OCI-LY1 (cell line): ENCODE results near the gene PDE2A.

Source experiments
- H2AFZ ChIP-seq: fragments of 200-600 bp; sonication (generic), shearing (Covaris generic); 2 replicates; pipeline ENCODE4 v1.6.0; 2014; ENCODE audit warnings: antibody characterized with exemption, mild to moderate bottlenecking, low read length
- H3F3A ChIP-seq: fragments of 200-600 bp; sonication (generic), shearing (Covaris generic); 2 replicates; pipeline ENCODE4 v1.6.0; 2014; ENCODE audit warnings: mild to moderate bottlenecking, antibody characterized with exemption, low read length, moderate library complexity; ENCODE audit not compliant: insufficient read depth
- H3K27ac ChIP-seq: fragments of 200-600 bp; sonication (generic); 2 replicates; pipeline ENCODE4 v1.5.1; 2014; ENCODE audit warnings: low read length, mixed run types, mild to moderate bottlenecking, low read depth; ENCODE audit not compliant: poor library complexity, severe bottlenecking
- H3K27me3 ChIP-seq: fragments of 200-600 bp; sonication (generic); 2 replicates; pipeline ENCODE4 v1.6.0; 2014; ENCODE audit warnings: antibody characterized with exemption, mild to moderate bottlenecking, low read length, moderate library complexity; ENCODE audit not compliant: insufficient read depth
- H3K36me3 ChIP-seq: fragments of 200-600 bp; sonication (generic); 2 replicates; pipeline ENCODE4 v1.6.1; 2014; ENCODE audit warnings: mild to moderate bottlenecking, antibody characterized with exemption, low read length, moderate library complexity, mixed read lengths; ENCODE audit not compliant: insufficient read depth
- H3K4me1 ChIP-seq: fragments of 200-600 bp; sonication (generic); 2 replicates; pipeline ENCODE4 v1.5.1; 2014; ENCODE audit warnings: mild to moderate bottlenecking, low read length, moderate library complexity; ENCODE audit not compliant: insufficient read depth, severe bottlenecking
- H3K4me2 ChIP-seq: fragments of 200-600 bp; sonication (generic), shearing (Covaris generic); 2 replicates; pipeline ENCODE4 v1.6.1; 2014; ENCODE audit warnings: low read length
- H3K4me3 ChIP-seq: fragments of 200-600 bp; sonication (generic); 2 replicates; pipeline ENCODE4 v1.5.1; 2014; ENCODE audit warnings: low read length, low read depth, mild to moderate bottlenecking, mixed read lengths; ENCODE audit not compliant: poor library complexity, severe bottlenecking
- H3K79me2 ChIP-seq: fragments of 200-600 bp; shearing (Covaris generic); 2 replicates; pipeline ENCODE4 v1.6.1; 2016; ENCODE audit warnings: mixed run types, low read length, mixed read lengths; ENCODE audit not compliant: insufficient read depth
- H3K9ac ChIP-seq: fragments of 200-600 bp; sonication (generic), shearing (Covaris generic); 2 replicates; pipeline ENCODE4 v1.6.1; 2014; ENCODE audit warnings: mild to moderate bottlenecking, low read length, mixed read lengths
- H3K9me2 ChIP-seq: fragments of 200-600 bp; sonication (generic), shearing (Covaris generic); 2 replicates; pipeline ENCODE4 v1.6.1; 2014; ENCODE audit warnings: low read depth, mild to moderate bottlenecking, low read length, mixed read lengths
- H3K9me3 ChIP-seq: fragments of 200-600 bp; shearing (Covaris generic); 2 replicates; pipeline ENCODE4 v1.6.1; 2014; ENCODE audit warnings: low read length, mixed read lengths
- H4K20me1 ChIP-seq: fragments of 200-600 bp; sonication (generic), shearing (Covaris generic); 2 replicates; pipeline ENCODE4 v1.6.0; 2016; ENCODE audit warnings: mild to moderate bottlenecking, low read length; ENCODE audit not compliant: insufficient read depth
- EZH2 ChIP-seq: fragments of 200-600 bp; sonication (generic), shearing (Covaris generic); IDR thresholded peaks from 2 replicates; pipeline ENCODE4 v1.8.0; 2017; ENCODE audit warnings: borderline replicate concordance, mixed run types, mild to moderate bottlenecking, antibody characterized with exemption, low read length, moderate library complexity, mixed read lengths
- TF ChIP-seq, protein P1 (sequence below): fragments of 200-600 bp; sonication (generic), shearing (Covaris generic); IDR thresholded peaks from 2 replicates; pipeline ENCODE4 v1.5.1; 2017; ENCODE audit warnings: mild to moderate bottlenecking, antibody characterized with exemption, low read length, moderate library complexity, mixed read lengths

PDE2A gene

DNA sequence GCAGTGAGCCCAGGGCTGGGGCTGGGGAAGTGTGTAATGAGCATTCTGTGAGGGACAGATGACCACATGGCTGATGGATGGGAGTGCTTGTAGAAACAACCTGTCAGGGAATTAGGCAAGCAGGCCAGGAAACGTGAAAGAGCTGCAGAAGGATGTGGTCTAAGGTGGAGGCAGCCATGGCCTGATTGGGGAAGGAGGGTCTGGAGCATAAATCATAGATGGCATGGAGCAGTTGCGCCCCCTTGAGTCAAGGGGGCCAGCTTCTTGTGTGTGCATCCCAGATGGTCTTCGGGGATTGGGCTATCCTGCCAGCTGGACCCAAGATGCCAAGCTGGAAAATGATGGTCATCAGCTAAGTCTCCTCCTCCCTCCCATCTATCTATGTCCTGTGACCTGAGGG lies 120.5 kb downstream of the PDE2A start:
- H3K79me2 ChIP-seq = no peaks in the 10 kb centered on the region
- no peaks in the 10 kb centered on the region for H3K4me1 ChIP-seq
- no peaks in the 10 kb centered on the region for H4K20me1 ChIP-seq
- H2AFZ ChIP-seq = no peak overlapping the region
- H3K9ac ChIP-seq = no peak overlapping the region
- 0 out of 2 replicates have a peak, but pooled peaks cover 5% of the 10 kb centered on the region for H3K27me3 ChIP-seq
- no peaks in the 10 kb centered on the region for H3F3A ChIP-seq
- H3K4me3 ChIP-seq = no peak overlapping the region
- no peaks in the 10 kb centered on the region for H3K9me2 ChIP-seq
- H3K4me2 ChIP-seq = no peak overlapping the region
- no peak overlapping the region for H3K27ac ChIP-seq
- TF ChIP-seq EZH2 = no peak
- TF ChIP-seq, protein P1, sequence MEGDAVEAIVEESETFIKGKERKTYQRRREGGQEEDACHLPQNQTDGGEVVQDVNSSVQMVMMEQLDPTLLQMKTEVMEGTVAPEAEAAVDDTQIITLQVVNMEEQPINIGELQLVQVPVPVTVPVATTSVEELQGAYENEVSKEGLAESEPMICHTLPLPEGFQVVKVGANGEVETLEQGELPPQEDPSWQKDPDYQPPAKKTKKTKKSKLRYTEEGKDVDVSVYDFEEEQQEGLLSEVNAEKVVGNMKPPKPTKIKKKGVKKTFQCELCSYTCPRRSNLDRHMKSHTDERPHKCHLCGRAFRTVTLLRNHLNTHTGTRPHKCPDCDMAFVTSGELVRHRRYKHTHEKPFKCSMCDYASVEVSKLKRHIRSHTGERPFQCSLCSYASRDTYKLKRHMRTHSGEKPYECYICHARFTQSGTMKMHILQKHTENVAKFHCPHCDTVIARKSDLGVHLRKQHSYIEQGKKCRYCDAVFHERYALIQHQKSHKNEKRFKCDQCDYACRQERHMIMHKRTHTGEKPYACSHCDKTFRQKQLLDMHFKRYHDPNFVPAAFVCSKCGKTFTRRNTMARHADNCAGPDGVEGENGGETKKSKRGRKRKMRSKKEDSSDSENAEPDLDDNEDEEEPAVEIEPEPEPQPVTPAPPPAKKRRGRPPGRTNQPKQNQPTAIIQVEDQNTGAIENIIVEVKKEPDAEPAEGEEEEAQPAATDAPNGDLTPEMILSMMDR = peak; percentile 63
- H3K36me3 ChIP-seq = no peaks in the 10 kb centered on the region
- H3K9me3 ChIP-seq = no peaks in the 10 kb centered on the region

DNA sequence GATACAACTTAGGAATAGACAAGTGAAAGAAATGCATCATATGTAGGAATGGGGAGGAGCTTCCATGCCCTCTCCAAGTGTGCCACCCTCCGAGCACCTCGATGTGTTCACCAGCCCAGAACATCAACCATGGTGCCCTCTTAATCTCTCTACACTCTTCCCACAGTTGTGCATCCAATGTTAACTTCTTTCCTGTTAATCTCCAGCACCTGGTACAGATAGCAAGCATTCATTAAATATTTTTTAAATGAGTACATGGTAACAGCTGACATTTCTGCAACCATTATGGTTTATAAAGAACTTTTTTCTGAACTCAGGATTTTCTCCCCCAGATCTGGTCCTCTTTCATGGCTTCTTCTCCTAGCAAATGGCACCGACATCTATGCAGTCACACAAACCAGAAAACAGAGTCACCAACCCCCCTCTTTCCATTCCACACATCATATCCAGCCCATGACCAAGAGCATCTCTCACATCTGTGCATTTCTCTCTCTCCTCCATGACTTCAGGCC lies 121.8 kb downstream of the PDE2A start:
- H3K9ac ChIP-seq = no peak overlapping the region
- H3K9me3 ChIP-seq = no peaks in the 10 kb centered on the region
- H3F3A ChIP-seq = no peaks in the 10 kb centered on the region
- H3K36me3 ChIP-seq = no peaks in the 10 kb centered on the region
- H3K4me1 ChIP-seq = no peaks in the 10 kb centered on the region
- no peak overlapping the region for H3K4me2 ChIP-seq
- 0 out of 2 replicates have a peak, but pooled peaks cover 4% of the 10 kb centered on the region for H3K27me3 ChIP-seq
- H4K20me1 ChIP-seq = no peaks in the 10 kb centered on the region
- TF ChIP-seq EZH2 = no peak
- TF ChIP-seq, protein P1 = no peak
- H3K79me2 ChIP-seq = no peaks in the 10 kb centered on the region
- H2AFZ ChIP-seq = no peak overlapping the region
- H3K27ac ChIP-seq = no peak overlapping the region
- H3K4me3 ChIP-seq = no peak overlapping the region
- H3K9me2 ChIP-seq = no peaks in the 10 kb centered on the region

DNA sequence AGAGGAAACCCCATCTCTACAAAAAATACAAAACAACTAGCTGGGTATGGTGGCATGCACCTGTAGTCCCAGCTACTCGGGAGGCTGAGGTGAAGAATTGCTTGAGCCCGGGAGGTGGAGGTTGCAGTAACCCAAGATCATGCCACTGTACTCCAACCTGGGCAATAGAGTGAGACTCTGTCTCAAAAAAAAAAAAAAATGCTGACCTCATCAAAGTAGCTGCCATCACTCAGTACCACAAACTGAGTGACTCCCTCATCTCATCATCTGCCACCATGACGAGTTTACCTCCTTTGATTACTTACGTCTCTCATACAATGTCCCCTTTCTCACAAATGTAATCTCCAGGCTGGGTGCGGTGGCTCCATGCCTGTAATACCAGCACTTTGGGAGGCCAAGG lies 122.7 kb downstream of the PDE2A start:
- Histone ChIP-seq H2AFZ (no peak overlapping the region), H3F3A (no peaks in the 10 kb centered on the region), H3K9ac (no peak overlapping the region), H3K27me3 (no peaks in the 10 kb centered on the region), H3K36me3 (no peaks in the 10 kb centered on the region), H3K9me2 (no peaks in the 10 kb centered on the region), H3K4me2 (no peak overlapping the region), H3K27ac (no peak overlapping the region), H3K79me2 (no peaks in the 10 kb centered on the region), H3K9me3 (no peaks in the 10 kb centered on the region), H3K4me3 (no peak overlapping the region), H4K20me1 (no peaks in the 10 kb centered on the region), H3K4me1 (no peaks in the 10 kb centered on the region)
- TF ChIP-seq, protein P1 = no peak
- TF ChIP-seq EZH2 = no peak
